Measurements from ENCODE around the gene LMLN.
"Not testable (repeated sequence)": the region's sequence is repeated elsewhere in the genome, so short reads cannot be mapped to it uniquely, and the experiment has no call there.

The LMLN gene

DNA sequence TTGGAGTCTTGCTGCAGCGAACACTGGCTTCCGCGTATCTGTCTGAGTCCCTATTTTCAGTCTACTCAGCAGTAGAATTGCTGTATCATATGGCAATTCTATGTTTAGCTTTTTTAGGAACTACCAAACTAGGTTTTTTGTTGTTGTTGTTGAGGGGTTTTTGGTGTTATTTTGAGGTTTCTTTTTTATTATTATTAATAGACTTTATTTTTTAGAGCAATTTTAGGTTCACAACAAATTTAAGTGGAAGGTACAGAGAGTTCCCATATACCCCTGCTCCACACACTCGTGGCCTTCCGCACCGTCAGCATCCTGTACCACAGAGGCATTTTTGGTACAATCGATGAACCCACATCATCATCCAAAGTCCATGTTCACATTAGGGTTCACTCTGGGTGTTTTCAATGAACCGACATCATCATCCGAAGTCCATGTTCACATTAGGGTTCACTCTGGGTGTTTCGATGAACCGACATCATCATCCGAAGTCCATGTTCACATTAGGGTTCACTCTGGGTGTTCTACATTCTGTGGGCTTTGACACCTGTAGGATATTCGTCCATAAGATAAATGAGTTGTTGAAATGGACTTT, 67.9 kb downstream of the LMLN start:
- DNase-seq = no peak

GRCh38 chr3:198028718-198029117, 68.7 kb downstream of the LMLN start:
- no peak for DNase-seq

GRCh38 chr3:198030125-198030524, 70.1 kb downstream of the LMLN start:
- DNase-seq = no peak

DNA sequence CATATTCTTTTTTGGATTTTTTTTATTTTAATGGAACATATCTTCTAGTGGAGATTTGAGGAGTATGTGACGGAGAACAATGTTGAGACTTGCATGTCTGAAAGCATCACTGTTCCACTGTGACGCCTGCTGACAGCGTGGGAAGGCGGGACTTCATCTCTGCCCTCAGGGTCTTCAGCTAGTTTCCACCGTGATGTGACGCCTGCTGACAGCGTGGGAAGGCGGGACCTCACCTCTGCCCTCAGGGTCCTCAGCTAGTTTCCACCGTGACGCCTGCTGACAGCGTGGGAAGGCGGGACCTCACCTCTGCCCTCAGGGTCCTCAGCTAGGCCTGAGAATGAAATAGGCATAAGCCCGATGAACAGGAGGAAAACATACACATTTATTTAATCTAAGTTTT, 70.7 kb downstream of the LMLN start:
- DNase-seq = no peak

DNA sequence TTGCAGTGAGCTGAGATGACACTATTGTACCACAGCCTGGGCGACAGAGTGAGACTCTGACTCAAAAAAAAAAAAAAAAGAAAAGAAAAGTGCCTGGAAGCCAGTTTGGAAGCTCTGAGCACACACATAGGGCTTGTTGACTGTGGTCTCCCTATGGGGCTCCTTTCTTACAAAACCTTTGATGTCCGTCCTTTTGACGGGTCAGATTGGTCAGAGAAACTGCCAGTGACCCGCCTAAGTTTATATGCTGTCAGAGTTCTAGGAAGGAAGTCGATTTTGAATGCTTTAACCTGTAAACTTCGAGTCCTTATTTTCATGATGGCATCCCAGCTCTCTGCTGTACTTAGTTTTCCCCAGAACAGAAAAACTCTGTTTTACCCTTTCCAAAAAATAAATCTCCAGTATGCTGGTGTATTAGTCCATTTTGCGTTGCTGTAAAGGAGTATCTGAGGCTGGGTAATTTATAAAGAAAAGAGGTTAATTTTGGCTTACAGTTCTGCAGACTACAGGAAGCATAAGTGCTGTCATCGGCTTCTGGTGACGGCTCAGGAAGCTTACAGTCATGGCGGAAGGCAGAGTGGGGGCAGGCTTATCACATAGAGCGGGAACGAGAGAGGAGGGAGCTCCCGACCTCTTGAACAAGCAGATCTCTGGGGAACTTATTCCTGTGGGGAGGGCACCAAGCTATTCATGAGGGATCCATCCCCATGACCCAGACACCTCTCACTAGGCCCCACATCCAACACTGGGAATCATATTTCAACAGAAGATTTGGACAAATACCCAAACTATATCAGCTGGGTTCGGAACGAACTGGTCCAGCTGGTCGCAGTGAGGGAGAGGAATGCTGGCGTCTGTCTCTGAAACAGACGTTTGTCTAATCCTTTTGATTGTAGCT, 72.3 kb downstream of the LMLN start:
- DNase-seq = no peak

DNA sequence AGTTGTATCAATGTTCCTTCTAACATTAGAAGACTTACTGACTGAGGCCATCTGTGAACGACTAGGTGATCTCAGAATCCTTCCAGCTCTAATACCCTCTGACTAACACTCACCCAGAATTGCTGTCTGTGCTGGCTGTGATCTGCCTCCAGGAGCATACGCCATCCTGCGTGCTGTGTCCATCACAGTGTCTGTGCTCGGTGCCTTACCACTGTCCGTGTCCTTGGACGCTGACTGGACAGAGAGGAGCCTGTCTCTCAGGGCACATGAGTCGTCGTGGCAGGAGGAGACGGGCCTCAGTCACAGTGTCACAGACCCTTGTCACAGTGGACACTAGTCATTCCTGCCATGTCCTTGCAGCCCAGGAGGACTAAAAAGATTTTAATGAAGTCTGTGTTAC, 83.1 kb downstream of the LMLN start:
- no peak for DNase-seq

- DNase-seq = no peak
Observed at GRCh38 chr3:198046120-198046857, 86.3 kb downstream of the LMLN start.

DNA sequence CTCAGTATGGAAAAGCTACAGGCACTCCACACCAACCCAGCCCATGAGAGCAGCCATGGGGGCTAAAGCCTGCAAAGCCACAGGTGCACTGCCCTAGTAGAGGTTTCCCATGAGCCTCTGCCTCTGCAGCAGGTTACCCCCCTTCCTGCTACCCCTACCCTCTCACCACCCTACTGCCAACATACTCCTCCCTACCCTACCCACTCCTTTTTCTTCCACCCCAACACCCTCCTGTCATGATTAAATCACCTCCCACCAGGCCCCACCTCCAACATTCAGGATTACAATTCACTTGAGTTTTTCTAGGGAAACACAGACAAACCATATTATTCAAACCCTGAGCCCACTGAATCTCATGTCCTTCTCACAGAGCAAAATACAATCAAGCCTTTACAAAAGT, 88.4 kb downstream of the LMLN start:
- DNase-seq = no peak

DNA sequence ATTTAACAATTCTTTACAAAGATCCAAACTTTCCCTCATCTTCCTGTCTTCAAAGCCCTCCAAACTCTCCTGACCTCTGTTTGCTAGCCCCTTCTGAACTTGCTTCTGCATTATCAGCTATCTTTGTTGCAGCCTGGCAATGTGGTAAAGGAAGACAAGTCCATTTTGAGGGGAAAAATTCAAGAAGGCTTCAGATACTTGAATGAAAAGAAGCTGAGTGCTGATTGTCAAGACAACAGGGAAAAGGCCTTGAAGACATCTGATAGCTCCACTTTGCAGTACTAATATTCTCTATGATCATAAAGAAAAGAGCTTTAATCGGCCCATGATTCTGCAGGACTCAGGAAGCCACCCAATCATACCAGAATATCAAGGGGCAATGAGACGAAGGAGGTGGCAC, 91.8 kb downstream of the LMLN start:
- no peak for DNase-seq

DNA sequence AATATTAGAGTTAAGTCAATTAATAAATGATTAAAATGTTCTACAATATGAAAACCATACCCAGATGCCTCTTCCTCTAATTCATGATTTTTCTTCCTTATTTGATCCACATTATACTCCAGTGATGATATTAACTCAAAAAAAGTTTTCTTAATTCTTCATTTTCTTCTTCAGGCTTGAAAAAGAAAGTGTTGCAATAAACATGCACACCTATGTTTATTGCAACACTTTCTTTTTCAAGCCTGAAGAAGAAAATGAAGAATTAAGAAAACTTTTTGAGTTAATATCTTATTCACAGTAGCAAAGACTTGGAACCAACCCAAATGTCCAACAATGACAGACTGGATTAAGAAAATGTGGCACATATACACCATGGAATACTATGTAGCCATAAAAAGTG, 93.4 kb downstream of the LMLN start:
- DNase-seq = not testable (repeated sequence)

GRCh38 chr3:198061119-198062067, 101.4 kb downstream of the LMLN start:
- no peak for DNase-seq

GRCh38 chr3:198062068-198062465, 102.0 kb downstream of the LMLN start:
- DNase-seq = no peak

- no peak for DNase-seq
Observed at GRCh38 chr3:198064420-198064819, 104.4 kb downstream of the LMLN start.

GRCh38 chr3:198065897-198066296, 105.9 kb downstream of the LMLN start:
- no peak for DNase-seq

- DNase-seq = no peak
Observed at GRCh38 chr3:198067416-198067815, 107.4 kb downstream of the LMLN start.

- no peak for DNase-seq
Observed at GRCh38 chr3:198070871-198071270, 110.9 kb downstream of the LMLN start.

GRCh38 chr3:198071602-198072287, 111.7 kb downstream of the LMLN start:
- peak; percentile 49 for DNase-seq

DNA sequence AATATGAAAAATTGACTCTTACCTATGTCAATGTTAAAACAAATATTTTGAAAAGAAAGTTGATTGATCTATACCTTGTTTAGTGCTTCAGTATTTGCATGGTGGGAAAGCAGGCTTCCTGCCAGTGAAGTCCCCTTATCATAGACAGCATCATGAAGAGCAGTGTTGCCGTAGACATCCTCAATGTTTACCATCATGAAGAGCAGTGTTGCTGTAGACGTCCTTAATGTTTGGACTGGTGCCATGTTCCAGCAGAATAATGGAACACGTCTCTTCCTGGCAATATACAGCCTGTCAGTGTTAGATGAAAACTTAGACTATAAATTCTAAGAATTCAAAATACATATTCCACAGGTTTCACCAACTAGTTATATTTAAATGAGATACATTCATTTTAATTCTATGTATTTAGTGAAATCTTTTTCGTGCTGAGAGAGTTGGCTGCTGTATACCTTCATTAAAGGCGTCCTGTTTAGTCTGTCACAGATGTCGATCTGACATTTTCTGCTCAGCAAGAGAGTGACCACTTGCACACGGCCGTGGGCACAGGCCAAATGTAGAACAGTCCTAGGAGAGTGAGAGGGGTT, 116.8 kb downstream of the LMLN start:
- DNase-seq = no peak

- DNase-seq = no peak
Observed at GRCh38 chr3:198079771-198080520, 119.9 kb downstream of the LMLN start.

GRCh38 chr3:198080521-198081384, 120.7 kb downstream of the LMLN start:
- DNase-seq = peak; percentile 75

All from CD4-positive, alpha-beta T cell treated with Interferon gamma for 1 hour (primary cell).